Common myeloid progenitor, CD34-positive (primary cell): ENCODE results near the gene METTL1.

Source experiments
- CTCF ChIA-PET: fragments of 350-600 bp; sonication (Branson Sonifier 250); formaldehyde crosslinking; loops from one replicate; lab custom pipeline; 2021; ENCODE audit warnings: antibody characterized with exemption; lab: Charles Lee
- POLR2A ChIA-PET: fragments of 350-600 bp; sonication (Branson Sonifier 250); formaldehyde crosslinking; loops from one replicate; lab custom pipeline; 2021; ENCODE audit warnings: antibody characterized with exemption; lab: Charles Lee
- DNase-seq, 3 donors: peaks; one replicate each; pipeline versions ENCODE4 v3.0.0 to v3.0.0-alpha.2; 2013
- H3K27ac ChIP-seq, 2 experiments: 1 replicate in 1 of 2; 2 replicates in 1 of 2; pipeline ENCODE4 v1.7.0; 2013; ENCODE audit warnings: inconsistent platforms in 2 of 2, low read length in 2 of 2, mild to moderate bottlenecking in 2 of 2, low read depth in 1 of 2, moderate library complexity in 1 of 2; ENCODE audit not compliant: severe bottlenecking in 2 of 2, insufficient read depth in 1 of 2, poor library complexity in 1 of 2
- H3K27me3 ChIP-seq, 5 experiments: replicated peaks in 2 of 5; 1 replicate in 3 of 5; 2 replicates in 2 of 5; pipeline versions ENCODE4 v1.6.1 to v1.7.0; 2013; ENCODE audit warnings: low read length in 4 of 5, mild to moderate bottlenecking in 2 of 5, moderate library complexity in 2 of 5, inconsistent platforms in 1 of 5; ENCODE audit not compliant: insufficient read depth in 5 of 5, control insufficient read depth in 4 of 5
- H3K36me3 ChIP-seq, 4 experiments: 1 replicate in 2 of 4; 2 replicates in 2 of 4; pipeline versions ENCODE4 v1.6.1 to v1.7.0; 2013; ENCODE audit warnings: low read length in 3 of 4, control low read depth in 1 of 4, mild to moderate bottlenecking in 1 of 4; ENCODE audit not compliant: control insufficient read depth in 4 of 4, insufficient read depth in 4 of 4
- H3K4me1 ChIP-seq, 4 experiments: 1 replicate in 3 of 4; 2 replicates in 1 of 4; pipeline versions ENCODE4 v1.6.1 to v1.7.1; 2013; ENCODE audit warnings: low read length in 3 of 4, mild to moderate bottlenecking in 3 of 4, control low read depth in 1 of 4, inconsistent platforms in 1 of 4, moderate library complexity in 1 of 4; ENCODE audit not compliant: control insufficient read depth in 4 of 4, insufficient read depth in 4 of 4; ENCODE audit errors: control extremely low read depth in 1 of 4
- H3K4me3 ChIP-seq, 7 experiments: 1 replicate in 4 of 7; 2 replicates in 3 of 7; pipeline versions ENCODE4 v1.5.1 to v1.7.0; 2013; ENCODE audit warnings: mild to moderate bottlenecking in 7 of 7, low read length in 6 of 7, moderate library complexity in 6 of 7, inconsistent platforms in 2 of 7, low read depth in 2 of 7, control low read depth in 1 of 7; ENCODE audit not compliant: insufficient read depth in 4 of 7, control insufficient read depth in 1 of 7; ENCODE audit errors: extremely low read depth in 1 of 7
- H3K9me3 ChIP-seq, 5 experiments: 1 replicate in 4 of 5; 2 replicates in 1 of 5; pipeline versions ENCODE4 v1.6.1 to v1.7.1; 2013; ENCODE audit warnings: low read length in 4 of 5, mild to moderate bottlenecking in 2 of 5, inconsistent platforms in 1 of 5, low read depth in 1 of 5, moderate library complexity in 1 of 5; ENCODE audit not compliant: control insufficient read depth in 4 of 5, insufficient read depth in 2 of 5; ENCODE audit errors: control extremely low read depth in 1 of 5
- WGBS: methylation state at CpG from one replicate; pipeline ENCODE4 v1.1.5; 2013; ENCODE audit not compliant: insufficient coverage; 5-methylcytosine and 5-hydroxymethylcytosine counted together

METTL1 gene

DNA sequence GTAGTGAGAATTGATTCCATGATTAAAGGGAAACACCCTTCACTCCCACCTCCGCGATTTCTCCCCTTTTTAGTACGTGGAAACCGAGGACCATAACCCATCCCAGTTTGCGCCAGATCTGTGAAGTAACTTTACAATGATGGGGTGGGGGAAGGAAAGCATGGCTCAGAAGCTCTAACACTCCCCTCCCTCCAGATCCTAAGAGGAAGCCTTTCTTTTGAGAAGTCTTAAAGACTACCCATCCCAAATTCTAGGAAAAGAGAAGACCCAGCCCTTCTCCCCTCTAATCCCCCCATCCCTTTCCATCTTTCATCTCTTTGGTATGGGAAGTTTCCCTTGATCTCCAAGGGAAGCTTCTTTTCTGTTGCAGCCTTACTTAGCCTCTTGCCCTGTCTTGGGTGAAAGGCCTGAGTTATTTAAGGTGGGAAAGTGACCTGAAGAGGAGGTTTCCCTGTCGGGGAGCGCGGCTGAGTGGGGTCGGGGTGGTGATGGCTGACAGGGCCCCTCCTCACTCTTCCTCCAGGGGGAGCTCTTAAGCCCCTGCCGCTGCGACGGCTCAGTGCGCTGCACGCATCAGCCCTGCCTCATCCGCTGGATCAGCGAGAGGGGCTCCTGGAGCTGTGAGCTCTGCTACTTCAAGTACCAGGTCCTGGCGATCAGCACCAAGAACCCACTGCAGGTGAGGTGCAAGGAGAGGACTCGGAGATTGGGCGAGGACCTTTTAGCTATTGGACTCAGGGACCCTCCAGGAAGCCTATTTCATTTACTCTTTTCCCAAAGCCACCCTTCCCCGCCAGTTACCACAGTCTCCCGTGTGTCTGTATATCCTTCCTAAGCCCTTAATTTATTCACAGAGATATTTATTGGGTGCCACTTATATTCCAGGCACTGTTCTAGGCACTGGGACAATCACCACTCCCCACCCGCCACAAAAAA lies 15.2 kb downstream of the METTL1 start:
- WGBS = 32% methylated on average over 16 of the region's 22 CpGs
- ChIA-PET CTCF (interaction anchor here (0.7 to 3.0 kb wide), 24 partner anchors 9 to 271 kb away, joined by 3 to 43 read pairs (median 4); partner anchors contain the start of genes CYP27B1, TSFM and TSPAN31), POLR2A (interaction anchor here (0.9 to 1.0 kb wide), 3 partner anchors 15 to 78 kb away, joined by 3 read pairs; partner anchors contain the start of genes EEF1AKMT3 and METTL1)
- H3K27me3 ChIP-seq = peaks cover 0 to 5% (median 0%) of the 10 kb centered on the region in 5 experiments
- H3K9me3 ChIP-seq = no peaks in the 10 kb centered on the region
- H3K4me1 ChIP-seq = peaks cover 13 to 39% (median 36%) of the 10 kb centered on the region in 4 experiments
- DNase-seq = peak; percentile 69 to 81 (median 77)
- peaks cover 0 to 16% (median 7%) of the 10 kb centered on the region in 4 experiments for H3K36me3 ChIP-seq
- H3K27ac ChIP-seq = no peak overlapping the region
- peak overlapping the region in 6 of 7 experiments; percentile 59 to 83 (median 71) for H3K4me3 ChIP-seq

DNA sequence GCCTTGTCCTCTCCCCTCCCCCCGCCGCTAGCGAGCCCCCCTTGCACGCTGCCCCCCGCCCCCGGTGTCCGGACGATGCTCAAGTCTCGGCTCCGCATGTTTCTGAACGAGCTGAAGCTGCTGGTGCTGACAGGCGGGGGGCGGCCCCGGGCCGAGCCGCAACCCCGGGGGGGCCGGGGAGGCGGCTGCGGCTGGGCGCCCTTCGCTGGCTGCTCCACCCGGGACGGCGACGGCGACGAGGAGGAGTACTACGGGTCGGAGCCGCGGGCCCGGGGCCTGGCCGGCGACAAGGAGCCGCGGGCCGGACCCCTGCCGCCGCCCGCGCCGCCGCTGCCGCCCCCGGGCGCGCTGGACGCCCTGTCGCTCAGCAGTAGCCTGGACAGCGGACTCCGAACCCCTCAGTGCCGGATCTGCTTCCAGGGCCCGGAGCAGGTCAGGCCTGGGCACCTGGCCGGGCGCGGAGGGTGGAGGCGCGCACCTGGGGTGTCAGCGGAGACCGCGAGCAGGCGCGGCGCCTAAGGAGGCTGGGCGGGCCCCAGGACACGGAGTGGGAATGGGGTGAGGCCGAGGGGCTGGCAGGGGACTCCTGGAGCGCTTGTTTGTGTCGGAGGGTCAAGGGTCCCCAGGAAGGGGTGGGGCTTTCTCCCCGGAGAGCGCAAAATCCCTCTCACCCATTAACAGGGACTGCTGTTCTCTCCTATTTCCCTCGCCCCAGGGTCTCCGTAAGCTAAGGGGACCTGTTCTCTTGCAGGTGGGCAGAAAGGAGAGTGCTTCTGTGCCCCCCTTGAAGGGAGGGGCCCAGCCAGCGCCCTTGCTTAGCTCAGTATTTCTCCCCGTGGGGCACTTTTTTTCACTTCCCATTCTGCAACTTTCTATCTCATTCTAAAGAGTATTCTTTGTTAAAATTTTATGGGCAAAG lies 16.2 kb downstream of the METTL1 start:
- ChIA-PET POLR2A (interaction anchor here (0.9 to 1.9 kb wide), 2 partner anchors 17 to 79 kb away, joined by 3 to 6 read pairs; partner anchors contain the start of genes EEF1AKMT3 and METTL1), CTCF (interaction anchor here (1.0 to 3.0 kb wide), 17 partner anchors 10 to 270 kb away, joined by 3 to 43 read pairs (median 4); partner anchors contain the start of genes CYP27B1, TSFM and TSPAN31)
- Histone ChIP-seq H3K4me1 (peaks cover 17 to 48% (median 46%) of the 10 kb centered on the region in 4 experiments), H3K4me3 (peak overlapping the region; percentile 59 to 83 (median 68)), H3K36me3 (peaks cover 0 to 16% (median 11%) of the 10 kb centered on the region in 4 experiments), H3K27ac (peak overlapping the region in 1 of 2 experiments; percentile 49), H3K27me3 (peaks cover 0 to 4% (median 0%) of the 10 kb centered on the region in 5 experiments), H3K9me3 (no peaks in the 10 kb centered on the region)
- 0% methylated on average over 57 of the region's 76 CpGs for WGBS
- no peak for DNase-seq

DNA sequence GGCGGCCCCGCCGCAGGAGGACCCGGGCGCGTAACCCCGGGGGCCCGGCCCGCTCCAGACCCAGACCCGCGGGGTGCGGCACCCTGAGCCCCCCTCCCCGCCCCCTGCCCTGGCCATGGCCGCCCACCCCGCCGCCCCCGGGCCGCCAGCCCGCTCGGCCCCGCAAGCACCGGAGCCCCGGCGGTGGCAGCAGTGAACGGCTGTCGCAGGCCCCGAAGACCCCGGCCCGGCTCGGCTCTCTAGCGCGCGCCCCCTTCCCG lies 16.8 kb downstream of the METTL1 start:
- POLR2A ChIA-PET = interaction anchor here (1.9 kb wide), 1 partner anchor 17 kb away, joined by 6 read pairs; the partner anchor contains the start of genes EEF1AKMT3 and METTL1

GRCh38 chr12:57754411-57755193 lies 17.3 kb downstream of the METTL1 start, which contains the start of gene MARCHF9:
Gene MARCHF9 (plus strand): TSS chr12:57755103. CDS start chr12:57755529, 426 bp downstream.
- peak within 1 kb of the TSS; percentile 59 to 84 (median 74) for H3K4me3 ChIP-seq
- WGBS = 0% methylated on average over 16 of the region's 41 CpGs
- ChIA-PET POLR2A (interaction anchor here (1.9 kb wide), 1 partner anchor 18 kb away, joined by 6 read pairs; the partner anchor contains the start of genes EEF1AKMT3 and METTL1), CTCF (interaction anchor here (1.2 to 3.0 kb wide), 2 partner anchors 10 to 12 kb away, joined by 3 to 43 read pairs; partner anchors contain the start of genes CYP27B1 and TSPAN31)
- no peaks in the 10 kb centered on the region for H3K9me3 ChIP-seq
- peak; percentile 61 to 77 (median 70) for DNase-seq
- peaks cover 18 to 53% (median 48%) of the 10 kb centered on the region in 4 experiments for H3K4me1 ChIP-seq
- H3K27ac ChIP-seq = peak within 1 kb of the TSS in 1 of 2 experiments; percentile 49
- peaks cover 0 to 4% (median 0%) of the 10 kb centered on the region in 5 experiments for H3K27me3 ChIP-seq
- H3K36me3 ChIP-seq = peaks cover 2 to 26% (median 17%) of the 10 kb centered on the region in 4 experiments

More for the DNA sequence above, 16.8 kb downstream of the METTL1 start:
- Histone ChIP-seq H3K27me3 (peaks cover 0 to 4% (median 0%) of the 10 kb centered on the region in 5 experiments), H3K4me3 (peak overlapping the region; percentile 43 to 84 (median 68)), H3K27ac (no peak overlapping the region), H3K36me3 (peaks cover 2 to 22% (median 16%) of the 10 kb centered on the region in 4 experiments), H3K9me3 (no peaks in the 10 kb centered on the region), H3K4me1 (peaks cover 18 to 53% (median 48%) of the 10 kb centered on the region in 4 experiments)
- CTCF ChIA-PET = interaction anchor here (3.0 kb wide), 1 partner anchor 11 kb away, joined by 43 read pairs; the partner anchor contains the start of gene CYP27B1
- DNase-seq = no peak
- 0% methylated on average over 6 of the region's 34 CpGs for whole genome bisulfite sequencing

DNA sequence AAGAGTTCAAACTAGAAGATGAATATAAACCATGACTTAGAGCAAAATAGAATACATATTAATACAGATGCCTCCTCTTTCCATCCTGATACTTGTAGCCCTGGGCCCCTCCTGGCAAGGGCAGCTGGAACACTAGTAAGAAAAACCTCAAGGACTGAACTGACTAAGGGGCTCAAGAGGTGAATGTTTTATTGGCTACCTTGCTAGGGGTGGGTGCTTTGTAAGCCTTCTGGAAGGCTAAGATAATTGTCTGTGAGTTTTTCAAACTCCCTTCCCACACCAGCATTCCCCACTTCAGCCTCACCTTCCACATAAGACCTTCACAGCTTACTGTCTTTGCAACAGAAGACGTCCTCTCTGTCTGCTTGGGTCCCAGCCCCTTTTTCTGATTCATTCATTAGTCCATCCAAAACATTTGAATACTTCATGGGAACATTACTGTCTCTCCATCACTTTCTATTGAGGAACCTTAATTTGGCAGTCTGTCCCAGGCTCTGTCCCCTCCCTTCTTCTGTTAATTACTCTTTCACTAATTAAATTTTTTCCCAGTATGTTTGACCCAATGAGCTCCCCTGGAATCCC lies 18.1 kb downstream of the METTL1 start:
- Histone ChIP-seq H3K27ac (peak overlapping the region in 1 of 2 experiments; percentile 81), H3K4me1 (peaks cover 18 to 53% (median 48%) of the 10 kb centered on the region in 4 experiments), H3K36me3 (peaks cover 2 to 29% (median 23%) of the 10 kb centered on the region in 4 experiments), H3K9me3 (no peaks in the 10 kb centered on the region), H3K4me3 (peak overlapping the region in 4 of 7 experiments; percentile 63 to 84 (median 82)), H3K27me3 (peaks cover 0 to 4% (median 0%) of the 10 kb centered on the region in 5 experiments)
- DNase-seq = no peak
- 82% methylated on average over 1 of the region's 1 CpG for WGBS
- CTCF ChIA-PET = interaction anchor here (1.2 kb wide), 1 partner anchor 9 kb away, joined by 3 read pairs; the partner anchor contains the start of gene TSPAN31
- POLR2A ChIA-PET = interaction anchor here (1.9 kb wide), 1 partner anchor 18 kb away, joined by 6 read pairs; the partner anchor contains the start of genes EEF1AKMT3 and METTL1
